Sigmoid colon (tissue), 7 donors: Measurements from ENCODE around the gene MYOZ2. TPM values are rescaled to one million over a fixed set of nuclear protein-coding genes. Genes with fewer than 3 reads are reported as not detected.

Experiments used
- DNase-seq: peaks from one replicate; pipeline ENCODE4 v3.0.0-alpha.2; 2019
- H3K27ac ChIP-seq, 4 donors: fragments of 200-600 bp; sonication (generic); one replicate each; pipeline ENCODE4 v1.5.1; 2016 to 2019; ENCODE audit warnings: mild to moderate bottlenecking in 1 of 4
- H3K27me3 ChIP-seq, 3 donors: fragments of 200-600 bp; sonication (generic); one replicate each; pipeline ENCODE4 v1.5.1; 2019; ENCODE audit warnings: mild to moderate bottlenecking in 1 of 3
- H3K36me3 ChIP-seq, 4 donors: fragments of 200-600 bp; sonication (generic); one replicate each; pipeline ENCODE4 v1.5.1; 2016 to 2019
- H3K4me1 ChIP-seq, 4 donors: fragments of 200-600 bp; sonication (generic); one replicate each; pipeline ENCODE4 v1.5.1; 2017 to 2019
- H3K4me3 ChIP-seq, 4 donors: fragments of 200-600 bp; sonication (generic); one replicate each; pipeline ENCODE4 v1.5.1; 2017 to 2019; ENCODE audit warnings: mild to moderate bottlenecking in 2 of 4, moderate library complexity in 1 of 4
- H3K9me3 ChIP-seq, 4 donors: fragments of 200-600 bp in 3 of 4; sonication (generic) in 3 of 4; one replicate each; pipeline versions ENCODE4 v1.5.1 to v1.6.1; 2013 to 2019
- EP300 ChIP-seq, 4 donors: sonication (generic); formaldehyde crosslinking; IDR thresholded peaks; one replicate each; pipeline ENCODE4 v1.6.1; 2017; ENCODE audit warnings: antibody characterized with exemption in 4 of 4
- POLR2A ChIP-seq, 2 donors: fragments of 450-650 bp; IDR thresholded peaks; one replicate each; pipeline ENCODE4 v1.6.1; 2016; ENCODE audit warnings: antibody characterized with exemption in 2 of 2, mild to moderate bottlenecking in 2 of 2, moderate library complexity in 2 of 2
- POLR2AphosphoS5 ChIP-seq, 4 donors: sonication (generic); formaldehyde crosslinking; IDR thresholded peaks; one replicate each; pipeline ENCODE4 v1.6.1; 2017; ENCODE audit warnings: antibody characterized with exemption in 4 of 4
- WGBS, 2 donors: extraction: QIAGEN DNeasy Blood & Tissue Kit; methylation state at CpG; one replicate each; pipeline ENCODE4 v1.1.7; 2013; 5-methylcytosine and 5-hydroxymethylcytosine counted together
- intact Hi-C: fragments of 100-400 bp; cut with DNase I; formaldehyde crosslinking; loops from one replicate; pipeline ENCODE4 v1.15.1; 2023
- polyA plus RNA-seq, 3 donors: library from polyadenylated mRNA; stranded (reverse); fragments of 200-250 nt; gene quantifications; one replicate each; pipeline ENCODE4 v1.2.3, GENCODE V29; 2013
- total RNA-seq, 4 donors: library from RNA; depleted of rRNA; stranded (reverse); fragments of >200 nt; gene quantifications; one replicate each; pipeline ENCODE4 v1.1.0, GENCODE V29; 2016
- TF ChIP-seq, protein P1 (sequence below), 4 experiments: fragments of 450-650 bp in 3 of 4; fragments of 200-600 bp in 1 of 4; IDR thresholded peaks; one replicate each; pipeline ENCODE4 v1.5.1; 2016 to 2019; ENCODE audit warnings: antibody characterized with exemption in 4 of 4, mild to moderate bottlenecking in 3 of 4, moderate library complexity in 2 of 4
- donor health status: healthy with polysubstance abuse.
- donor health status: Bipolar disorder and iron deficiency.
- donor health status: healthy.

MYOZ2 gene
- total and polyA plus RNA-seq, 7 donors: 0.28 to 1.4 (median 0.69) TPM

DNA sequence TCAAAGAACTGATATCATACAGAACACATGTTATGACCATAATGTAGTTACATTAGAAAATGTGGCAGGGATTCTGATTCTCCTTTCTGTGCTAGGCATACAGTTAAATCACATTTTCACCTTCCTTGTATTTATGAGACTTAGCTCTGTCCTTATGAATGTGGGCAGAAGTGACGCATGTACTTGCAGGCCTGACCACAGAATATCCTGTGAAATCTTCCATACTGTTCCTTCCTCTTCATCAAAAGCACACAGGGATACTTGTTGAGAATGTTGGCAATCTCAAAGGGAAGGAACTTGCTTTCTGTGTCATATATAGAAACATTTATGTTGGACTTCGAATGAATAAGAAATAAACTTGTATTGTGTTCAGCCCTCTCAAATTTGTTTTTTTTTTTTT, 17.2 kb upstream of the MYOZ2 start:
- Histone ChIP-seq H3K9me3 (no peaks in the 10 kb centered on the region), H3K4me1 (peaks cover 0 to 5% (median under 1%) of the 10 kb centered on the region in 4 donors), H3K36me3 (no peaks in the 10 kb centered on the region), H3K27me3 (no peaks in the 10 kb centered on the region), H3K27ac (no peak overlapping the region), H3K4me3 (no peak overlapping the region)
- 66 to 73% methylated on average over 2 of the region's 2 CpGs for WGBS, 2 donors
- DNase-seq: no peak
- intact Hi-C loops: no loop called here
- no peak for TF ChIP-seq POLR2AphosphoS5 (IDR thresholded peaks at IDR 0.05)
- peak in 1 of 4 donors; percentile 54 for TF ChIP-seq EP300 (IDR thresholded peaks at IDR 0.05)
- TF ChIP-seq, protein P1, sequence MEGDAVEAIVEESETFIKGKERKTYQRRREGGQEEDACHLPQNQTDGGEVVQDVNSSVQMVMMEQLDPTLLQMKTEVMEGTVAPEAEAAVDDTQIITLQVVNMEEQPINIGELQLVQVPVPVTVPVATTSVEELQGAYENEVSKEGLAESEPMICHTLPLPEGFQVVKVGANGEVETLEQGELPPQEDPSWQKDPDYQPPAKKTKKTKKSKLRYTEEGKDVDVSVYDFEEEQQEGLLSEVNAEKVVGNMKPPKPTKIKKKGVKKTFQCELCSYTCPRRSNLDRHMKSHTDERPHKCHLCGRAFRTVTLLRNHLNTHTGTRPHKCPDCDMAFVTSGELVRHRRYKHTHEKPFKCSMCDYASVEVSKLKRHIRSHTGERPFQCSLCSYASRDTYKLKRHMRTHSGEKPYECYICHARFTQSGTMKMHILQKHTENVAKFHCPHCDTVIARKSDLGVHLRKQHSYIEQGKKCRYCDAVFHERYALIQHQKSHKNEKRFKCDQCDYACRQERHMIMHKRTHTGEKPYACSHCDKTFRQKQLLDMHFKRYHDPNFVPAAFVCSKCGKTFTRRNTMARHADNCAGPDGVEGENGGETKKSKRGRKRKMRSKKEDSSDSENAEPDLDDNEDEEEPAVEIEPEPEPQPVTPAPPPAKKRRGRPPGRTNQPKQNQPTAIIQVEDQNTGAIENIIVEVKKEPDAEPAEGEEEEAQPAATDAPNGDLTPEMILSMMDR (IDR thresholded peaks at IDR 0.05): no peak

DNA sequence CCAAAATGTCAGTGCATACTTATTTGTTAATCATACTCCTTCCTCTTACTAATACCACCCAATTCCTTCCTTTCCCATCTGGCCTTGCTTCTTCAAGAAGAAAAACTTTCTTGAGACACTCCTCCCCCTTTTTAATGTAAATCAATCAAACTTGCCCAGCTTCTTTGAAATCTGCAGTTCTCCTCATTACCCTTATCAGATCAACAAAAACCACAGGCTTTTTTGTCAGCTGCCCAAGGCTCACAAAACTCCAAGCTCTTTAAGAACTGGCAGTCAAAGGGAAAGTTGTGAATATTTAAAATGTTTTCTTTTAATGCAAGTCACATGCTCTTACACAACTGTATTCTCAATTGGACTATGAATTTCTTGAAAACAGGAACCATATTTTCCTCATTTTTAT, 11.3 kb upstream of the MYOZ2 start:
- DNase-seq: no peak
- H3K4me3 ChIP-seq: no peak overlapping the region
- H3K4me1 ChIP-seq: no peaks in the 10 kb centered on the region
- TF ChIP-seq POLR2A (IDR thresholded peaks at IDR 0.05): no peak
- TF ChIP-seq, protein P1 (IDR thresholded peaks at IDR 0.05): no peak
- no peak for TF ChIP-seq EP300 (IDR thresholded peaks at IDR 0.05)
- TF ChIP-seq POLR2AphosphoS5 (IDR thresholded peaks at IDR 0.05): no peak
- H3K27ac ChIP-seq: no peak overlapping the region
- H3K27me3 ChIP-seq: no peaks in the 10 kb centered on the region
- no peaks in the 10 kb centered on the region for H3K9me3 ChIP-seq
- no peaks in the 10 kb centered on the region for H3K36me3 ChIP-seq
- intact Hi-C loops: no loop called here

DNA sequence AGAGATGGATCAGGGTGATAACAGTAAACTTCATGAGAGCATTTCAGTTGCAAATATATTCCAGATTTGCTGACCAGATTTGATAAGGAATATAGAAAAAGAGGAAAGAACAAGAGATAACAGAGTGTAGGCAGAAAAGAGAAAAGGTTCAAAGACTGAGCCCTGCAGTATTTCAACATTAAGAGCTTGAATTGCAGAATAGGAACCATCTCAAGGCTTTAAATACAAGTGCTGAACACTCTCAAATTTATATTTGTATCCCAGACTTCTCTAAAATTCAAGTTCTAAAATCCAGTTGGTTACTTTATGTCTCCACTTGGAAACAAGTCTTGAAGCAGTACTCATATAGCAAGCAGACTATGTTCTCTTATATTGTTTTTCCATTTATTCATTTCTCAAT, 9.7 kb upstream of the MYOZ2 start:
- no peak for DNase-seq
- TF ChIP-seq POLR2A (IDR thresholded peaks at IDR 0.05) (no peak), EP300 (IDR thresholded peaks at IDR 0.05) (no peak), POLR2AphosphoS5 (IDR thresholded peaks at IDR 0.05) (no peak)
- TF ChIP-seq, protein P1 (IDR thresholded peaks at IDR 0.05): no peak
- Histone ChIP-seq H3K27ac (no peak overlapping the region), H3K27me3 (no peaks in the 10 kb centered on the region), H3K36me3 (no peaks in the 10 kb centered on the region), H3K4me1 (no peaks in the 10 kb centered on the region), H3K9me3 (no peaks in the 10 kb centered on the region), H3K4me3 (no peak overlapping the region)
- intact Hi-C loops: no loop called here

DNA sequence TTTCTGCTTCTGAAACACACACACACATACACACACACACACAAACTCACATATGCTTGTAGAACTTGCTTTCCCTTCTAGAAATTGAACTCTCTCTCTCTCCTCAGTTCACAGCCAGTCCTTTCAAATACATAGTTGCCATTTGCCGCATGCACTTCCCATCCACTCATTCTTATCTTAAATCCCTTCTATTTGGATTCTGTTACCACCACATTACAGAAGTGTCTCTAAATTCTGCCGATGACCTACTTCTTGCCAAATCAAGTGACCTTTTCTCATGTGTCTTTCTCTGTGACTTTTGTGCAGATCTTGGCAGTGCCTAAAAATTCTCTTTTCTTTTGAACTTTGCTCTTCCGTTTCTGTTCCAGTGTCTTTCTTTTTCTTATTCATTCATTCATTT, 7.5 kb upstream of the MYOZ2 start:
- Histone ChIP-seq H3K27ac (no peak overlapping the region), H3K36me3 (no peaks in the 10 kb centered on the region), H3K4me3 (no peak overlapping the region), H3K9me3 (no peaks in the 10 kb centered on the region), H3K4me1 (no peaks in the 10 kb centered on the region), H3K27me3 (no peaks in the 10 kb centered on the region)
- intact Hi-C loops: no loop called here
- TF ChIP-seq POLR2AphosphoS5 (IDR thresholded peaks at IDR 0.05) (no peak), POLR2A (IDR thresholded peaks at IDR 0.05) (no peak), EP300 (IDR thresholded peaks at IDR 0.05) (no peak)
- TF ChIP-seq, protein P1 (IDR thresholded peaks at IDR 0.05): no peak
- WGBS, 2 donors: 79 to 95% methylated on average over 3 of the region's 3 CpGs
- DNase-seq: no peak

DNA sequence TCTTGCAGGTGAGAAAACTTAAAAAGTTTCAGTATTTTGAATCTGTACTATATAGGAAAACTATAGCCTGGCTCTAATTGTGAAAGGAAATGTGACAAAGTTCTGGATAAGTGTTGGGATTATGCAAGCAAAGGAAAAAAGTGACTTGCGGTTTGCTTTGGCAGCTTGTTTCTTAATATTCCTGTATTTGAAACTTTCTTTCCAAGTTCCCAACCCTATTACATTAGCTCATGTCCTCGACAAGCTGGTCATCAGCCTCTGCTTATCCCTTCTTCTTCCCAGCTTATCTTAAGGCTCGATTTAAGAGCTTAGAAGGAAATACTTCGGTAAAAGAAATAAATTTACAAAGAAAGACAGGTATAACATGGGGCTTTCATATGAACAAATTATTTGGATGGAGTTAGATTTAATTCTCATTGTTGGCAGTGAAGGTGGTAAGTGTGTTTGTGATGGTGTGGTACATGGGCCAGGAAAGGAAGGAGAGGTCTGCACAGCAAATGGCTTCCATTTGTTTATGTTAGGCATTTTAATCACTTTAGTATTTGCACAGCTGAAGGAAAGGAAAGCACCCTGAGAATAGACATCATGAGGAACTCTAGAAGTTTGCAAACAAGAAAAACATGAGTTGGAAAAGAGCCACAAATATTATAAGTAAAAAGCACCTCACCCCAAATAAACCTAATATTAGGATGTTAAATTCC, 5.1 kb upstream of the MYOZ2 start:
- H3K27ac ChIP-seq: peak overlapping the region in 1 of 4 donors; percentile 25
- peaks cover 0 to 4% (median 0%) of the 10 kb centered on the region in 4 donors for H3K4me1 ChIP-seq
- H3K36me3 ChIP-seq: no peaks in the 10 kb centered on the region
- intact Hi-C loops: no loop called here
- no peak overlapping the region for H3K4me3 ChIP-seq
- no peaks in the 10 kb centered on the region for H3K9me3 ChIP-seq
- 76 to 89% methylated on average over 4 of the region's 4 CpGs for WGBS, 2 donors
- TF ChIP-seq, protein P1 (IDR thresholded peaks at IDR 0.05): no peak
- TF ChIP-seq POLR2A (IDR thresholded peaks at IDR 0.05) (no peak), POLR2AphosphoS5 (IDR thresholded peaks at IDR 0.05) (peak in 1 of 4 donors; percentile 11), EP300 (IDR thresholded peaks at IDR 0.05) (no peak)
- H3K27me3 ChIP-seq: no peaks in the 10 kb centered on the region
- DNase-seq: no peak
